ENCODE measurements around the gene ELAVL2.

- TF ChIP-seq CTCF (IDR thresholded peaks at IDR 0.05; ENCODE audit: insufficient read depth, low read length) (no peak), POLR2AphosphoS5 (IDR thresholded peaks at IDR 0.05; ENCODE audit: low read depth) (no peak)
Observed at GRCh38 chr9:23850690-23851629, 24.9 kb upstream of the ELAVL2 start.

Measured in HL-60 (cell line).